Activated T-helper 2 cell treated with anti-CD3 and anti-CD28 coated beads, Interferon-gamma antibody, Interleukin-2, Interleukin-4, amounts not matched to agents 10 μg/mL and 5 μg/mL and 100 μg/mL, durations not matched to agents 14 hours and 24 hours and 36 hours (primary cell): ENCODE results near the gene HLA-F. TPM values are rescaled to one million over a fixed set of nuclear protein-coding genes. Genes with fewer than 3 reads are reported as not detected.

Experiments used
- DNase-seq: peaks from one replicate; pipeline ENCODE4 v3.0.0; 2021; ENCODE audit warnings: low spot score
- H3K27ac Mint-ChIP-seq: one replicate; pipeline ENCODE4 v1.8.0; 2021; ENCODE audit warnings: mixed read lengths
- H3K27me3 Mint-ChIP-seq: one replicate; pipeline ENCODE4 v1.8.0; 2021; ENCODE audit warnings: low read depth, mixed read lengths
- H3K36me3 Mint-ChIP-seq: one replicate; pipeline ENCODE4 v1.8.0; 2021; ENCODE audit warnings: low read depth, mixed read lengths
- H3K4me1 Mint-ChIP-seq: one replicate; pipeline ENCODE4 v1.8.0; 2021; ENCODE audit warnings: low read depth, mixed read lengths
- H3K4me3 Mint-ChIP-seq: one replicate; pipeline ENCODE4 v1.8.0; 2021; ENCODE audit warnings: low read depth, mild to moderate bottlenecking, moderate library complexity, mixed read lengths
- H3K9me3 Mint-ChIP-seq: one replicate; pipeline ENCODE4 v1.8.0; 2021; ENCODE audit warnings: mixed read lengths
- intact Hi-C: fragments of 100-400 bp; cut with micrococcal nuclease; formaldehyde crosslinking; loops from one replicate; pipeline ENCODE4 v1.15.1; 2023
- total RNA-seq: library from RNA; stranded (reverse); gene quantifications from 2 replicates; pipeline ENCODE4 v1.2.3, GENCODE V29; 2022

HLA-F gene
- total RNA-seq, 1 donor from 2014 or later, result 278 TPM

DNA sequence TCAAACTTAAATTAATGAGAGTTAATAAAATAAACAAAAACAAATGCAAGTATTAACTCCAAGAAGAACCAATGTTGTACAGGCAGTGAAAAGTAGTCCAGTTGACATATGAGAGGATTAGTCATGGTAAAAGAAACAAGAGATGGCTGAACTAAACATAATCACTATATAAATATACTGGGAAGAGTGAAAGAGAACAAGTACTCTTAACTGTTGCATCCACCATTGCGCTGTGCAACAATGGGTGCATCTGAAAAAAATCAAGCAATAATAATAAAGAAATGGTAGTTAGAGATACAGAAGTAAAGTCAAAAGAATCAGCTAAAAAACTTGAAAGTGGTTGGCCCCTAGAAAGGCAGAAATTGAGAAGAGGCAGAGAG, 16.6 kb downstream of the HLA-F start:
- Mint-ChIP-seq H3K4me1 (peaks cover under 1% of the 10 kb centered on the region), H3K9me3 (peaks cover 8% of the 10 kb centered on the region), H3K4me3 (no peak overlapping the region), H3K36me3 (peaks cover 12% of the 10 kb centered on the region), H3K27me3 (no peaks in the 10 kb centered on the region), H3K27ac (no peak overlapping the region)
- no peak for DNase-seq
- intact Hi-C loops, result loop anchor here (2.0 kb wide), 1 partner anchor 13 kb away; no protein-coding TSS in a partner anchor

DNA sequence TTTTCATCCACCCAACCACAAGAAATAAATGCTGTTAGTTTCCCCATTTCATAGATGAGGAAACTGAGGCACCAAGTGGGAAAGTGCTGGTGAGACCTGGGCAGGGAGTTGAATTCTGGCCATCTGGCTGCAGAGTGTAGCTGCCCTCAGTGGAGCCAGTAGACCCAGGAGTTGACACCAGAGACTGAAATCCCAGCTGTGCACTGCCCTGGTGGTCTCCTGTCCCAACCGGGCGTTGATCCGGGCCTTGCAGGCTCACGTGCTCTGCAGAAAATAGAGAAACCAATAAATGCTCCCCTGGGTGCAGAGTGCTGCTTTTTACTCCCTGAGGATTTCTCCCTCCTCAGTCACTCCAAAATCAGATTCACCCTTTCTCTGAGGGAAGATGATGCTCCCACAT, 18.4 kb downstream of the HLA-F start:
- intact Hi-C loops, result no loop called here
- Mint-ChIP-seq H3K27me3 (no peaks in the 10 kb centered on the region), H3K4me3 (no peak overlapping the region), H3K36me3 (peaks cover 8% of the 10 kb centered on the region), H3K27ac (no peak overlapping the region), H3K4me1 (peaks cover 4% of the 10 kb centered on the region), H3K9me3 (no peaks in the 10 kb centered on the region)
- no peak for DNase-seq

DNA sequence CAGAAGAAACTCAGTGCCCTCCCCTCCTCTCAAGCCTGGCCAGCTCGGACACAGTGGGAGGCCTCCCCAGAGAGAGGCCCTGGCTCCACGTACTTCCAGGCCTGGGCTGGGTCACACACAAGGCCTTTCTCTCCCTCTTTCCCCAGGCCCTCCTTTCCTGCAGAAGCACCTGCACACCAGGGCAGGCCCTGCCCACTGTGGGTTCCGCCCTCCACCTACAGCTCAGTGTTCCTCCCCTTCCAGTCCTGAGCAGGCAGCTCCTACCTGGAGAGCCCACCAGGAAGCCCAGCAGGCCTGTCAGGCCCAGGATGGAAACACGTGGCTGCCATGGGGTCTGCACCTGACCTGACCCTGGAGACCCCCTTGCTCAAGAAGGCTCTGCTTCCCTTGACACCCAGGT, 18.9 kb downstream of the HLA-F start:
- intact Hi-C loops, result no loop called here
- Mint-ChIP-seq H3K36me3 (peaks cover 8% of the 10 kb centered on the region), H3K9me3 (no peaks in the 10 kb centered on the region), H3K27me3 (no peaks in the 10 kb centered on the region), H3K4me3 (no peak overlapping the region), H3K4me1 (peaks cover 4% of the 10 kb centered on the region), H3K27ac (no peak overlapping the region)
- no peak for DNase-seq

DNA sequence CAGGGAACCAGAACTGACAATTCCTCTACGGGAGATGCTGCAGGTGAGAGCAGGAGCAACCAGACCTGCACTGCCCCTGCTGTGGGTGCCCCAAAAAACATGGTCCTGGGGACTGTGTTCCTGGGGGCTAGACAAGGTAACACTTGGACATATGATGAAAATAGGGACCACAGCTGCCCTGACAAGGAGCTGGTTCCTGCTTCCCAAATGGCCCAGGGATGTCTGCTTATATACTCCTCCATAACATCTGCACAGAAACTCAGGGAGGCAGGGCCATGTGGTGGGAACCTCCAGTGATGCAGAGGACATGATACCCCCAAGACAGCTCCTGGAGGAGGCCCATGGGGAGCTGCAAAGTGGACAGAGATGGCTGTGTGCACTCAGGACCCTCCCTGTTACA, 19.8 kb downstream of the HLA-F start:
- DNase-seq, result no peak
- H3K4me3 Mint-ChIP-seq, result no peak overlapping the region
- peaks cover 6% of the 10 kb centered on the region for H3K36me3 Mint-ChIP-seq
- H3K4me1 Mint-ChIP-seq, result peaks cover 11% of the 10 kb centered on the region
- H3K27ac Mint-ChIP-seq, result no peak overlapping the region
- no peaks in the 10 kb centered on the region for H3K27me3 Mint-ChIP-seq
- no peaks in the 10 kb centered on the region for H3K9me3 Mint-ChIP-seq
- intact Hi-C loops, result no loop called here

DNA sequence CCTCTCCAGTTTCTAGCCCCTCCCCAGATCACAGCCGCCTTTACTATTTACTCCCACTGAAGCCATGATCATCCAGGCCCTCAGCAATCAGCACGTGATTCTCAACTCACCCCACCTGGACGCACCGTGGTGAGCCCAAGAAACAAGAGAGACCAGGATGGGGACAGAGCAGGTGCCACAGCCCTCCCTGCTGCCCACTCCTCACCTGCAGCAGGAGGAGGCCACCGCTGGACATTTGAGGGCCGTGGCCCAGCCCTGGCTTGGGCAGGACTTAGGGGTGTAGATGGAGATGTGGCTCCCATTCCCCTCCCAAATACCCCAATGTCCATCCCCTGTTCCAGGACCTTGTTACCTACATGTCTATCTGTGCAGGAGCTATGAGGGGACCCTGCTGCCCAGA, 20.3 kb downstream of the HLA-F start:
- intact Hi-C loops, result no loop called here
- Mint-ChIP-seq H3K27me3 (no peaks in the 10 kb centered on the region), H3K27ac (no peak overlapping the region), H3K36me3 (peaks cover 4% of the 10 kb centered on the region), H3K9me3 (no peaks in the 10 kb centered on the region), H3K4me1 (peaks cover 15% of the 10 kb centered on the region), H3K4me3 (no peak overlapping the region)
- no peak for DNase-seq

DNA sequence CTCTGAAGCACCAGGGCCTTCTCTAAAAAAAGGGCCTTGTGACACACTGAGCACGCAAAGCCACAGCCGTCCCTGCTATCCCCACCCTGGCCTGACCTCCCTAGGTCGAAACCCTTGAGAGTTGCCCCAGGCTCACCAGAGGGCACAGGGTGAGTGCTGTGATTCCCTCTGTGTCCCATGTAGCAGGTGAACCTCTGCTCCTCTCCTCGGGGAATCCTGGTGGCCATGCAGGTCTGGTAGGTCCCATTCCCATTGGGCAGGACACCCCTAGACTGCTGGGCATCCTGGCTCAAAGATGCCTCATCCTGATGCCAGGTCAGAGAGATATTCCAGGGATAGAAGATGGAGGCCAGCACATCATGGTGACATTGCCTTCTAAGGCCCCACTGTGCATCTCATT, 20.9 kb downstream of the HLA-F start:
- intact Hi-C loops, result no loop called here
- H3K36me3 Mint-ChIP-seq, result peaks cover 4% of the 10 kb centered on the region
- no peak overlapping the region for H3K27ac Mint-ChIP-seq
- no peaks in the 10 kb centered on the region for H3K9me3 Mint-ChIP-seq
- DNase-seq, result no peak
- no peak overlapping the region for H3K4me3 Mint-ChIP-seq
- H3K4me1 Mint-ChIP-seq, result peaks cover 15% of the 10 kb centered on the region
- H3K27me3 Mint-ChIP-seq, result no peaks in the 10 kb centered on the region

DNA sequence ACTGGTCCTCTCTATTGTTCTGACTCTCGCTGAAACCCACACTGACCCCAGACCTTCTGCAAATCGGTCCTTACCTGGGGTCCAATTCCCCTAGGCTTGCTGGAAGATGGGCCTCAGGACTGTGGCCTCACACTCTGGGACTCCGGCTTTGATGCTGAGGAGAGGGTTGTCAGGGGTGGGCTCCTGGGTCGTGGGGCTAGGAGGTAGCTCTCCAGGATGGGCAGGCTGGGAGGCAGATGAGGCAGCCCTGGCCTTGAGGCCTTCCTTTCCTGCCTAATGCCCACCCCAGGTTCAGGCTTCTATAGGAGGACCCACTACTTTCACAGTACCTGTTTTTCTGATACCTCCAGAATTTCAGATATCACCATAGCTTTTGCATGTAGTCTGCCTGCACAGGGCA, 21.4 kb downstream of the HLA-F start:
- Mint-ChIP-seq H3K4me1 (peaks cover 19% of the 10 kb centered on the region), H3K27ac (no peak overlapping the region), H3K27me3 (no peaks in the 10 kb centered on the region), H3K9me3 (no peaks in the 10 kb centered on the region), H3K4me3 (no peak overlapping the region), H3K36me3 (peaks cover 4% of the 10 kb centered on the region)
- no peak for DNase-seq
- intact Hi-C loops, result no loop called here

DNA sequence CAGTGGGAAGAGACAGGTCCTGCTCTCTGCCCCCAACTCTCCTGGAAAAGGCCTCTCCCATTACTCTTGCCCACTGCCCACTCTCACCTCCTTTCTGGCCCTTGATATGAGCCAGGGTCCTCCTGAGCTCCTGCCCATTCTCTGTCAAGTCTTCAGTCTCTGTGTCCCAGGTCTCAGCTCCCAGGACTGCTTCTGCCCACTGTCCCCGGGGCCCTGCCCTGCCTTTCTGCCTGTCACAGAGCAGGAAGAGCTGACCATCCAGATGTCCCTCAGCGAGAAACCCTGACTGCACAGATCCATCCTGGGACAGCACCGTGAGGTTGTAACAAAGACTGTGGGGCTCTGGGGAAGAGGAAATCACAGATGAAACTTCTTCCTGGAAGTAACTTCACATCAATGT, 22.2 kb downstream of the HLA-F start:
- no peak for DNase-seq
- Mint-ChIP-seq H3K27ac (no peak overlapping the region), H3K4me3 (no peak overlapping the region), H3K27me3 (no peaks in the 10 kb centered on the region), H3K4me1 (peaks cover 26% of the 10 kb centered on the region), H3K36me3 (peaks cover 4% of the 10 kb centered on the region), H3K9me3 (no peaks in the 10 kb centered on the region)
- intact Hi-C loops, result no loop called here

DNA sequence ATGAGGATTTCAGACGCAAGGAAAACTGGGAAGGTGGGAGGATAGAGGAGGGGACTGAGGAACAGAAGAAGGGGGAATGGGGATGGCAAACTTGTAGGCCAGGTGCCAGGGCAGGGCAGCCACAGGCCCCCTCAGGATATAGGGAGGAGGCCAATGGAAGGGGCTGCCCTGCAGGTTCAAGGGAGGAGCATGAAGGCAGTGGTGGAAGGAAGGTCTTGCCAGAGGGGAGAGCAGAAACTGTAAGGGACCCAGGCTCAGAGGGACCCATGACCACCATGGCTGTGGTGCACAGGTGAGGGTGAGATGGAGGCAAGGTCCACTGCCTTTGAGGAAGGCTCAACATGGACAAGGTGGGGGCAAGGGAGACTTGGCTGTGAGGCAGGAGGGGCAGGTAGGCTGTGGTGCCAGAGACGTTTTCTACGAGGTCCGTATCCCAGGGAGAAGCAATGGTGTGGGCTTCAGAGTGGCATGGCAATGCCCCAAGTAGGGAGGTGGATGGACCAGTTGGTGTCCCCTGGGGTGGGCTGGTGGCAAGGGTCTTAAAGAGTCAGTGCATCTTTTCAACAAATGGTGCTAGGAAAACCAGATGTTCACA, 22.7 kb downstream of the HLA-F start:
- no peak for DNase-seq
- Mint-ChIP-seq H3K27me3 (no peaks in the 10 kb centered on the region), H3K4me1 (peaks cover 30% of the 10 kb centered on the region), H3K27ac (peak overlapping the region; percentile 17), H3K4me3 (no peak overlapping the region), H3K9me3 (no peaks in the 10 kb centered on the region), H3K36me3 (peaks cover 4% of the 10 kb centered on the region)
- intact Hi-C loops, result no loop called here

DNA sequence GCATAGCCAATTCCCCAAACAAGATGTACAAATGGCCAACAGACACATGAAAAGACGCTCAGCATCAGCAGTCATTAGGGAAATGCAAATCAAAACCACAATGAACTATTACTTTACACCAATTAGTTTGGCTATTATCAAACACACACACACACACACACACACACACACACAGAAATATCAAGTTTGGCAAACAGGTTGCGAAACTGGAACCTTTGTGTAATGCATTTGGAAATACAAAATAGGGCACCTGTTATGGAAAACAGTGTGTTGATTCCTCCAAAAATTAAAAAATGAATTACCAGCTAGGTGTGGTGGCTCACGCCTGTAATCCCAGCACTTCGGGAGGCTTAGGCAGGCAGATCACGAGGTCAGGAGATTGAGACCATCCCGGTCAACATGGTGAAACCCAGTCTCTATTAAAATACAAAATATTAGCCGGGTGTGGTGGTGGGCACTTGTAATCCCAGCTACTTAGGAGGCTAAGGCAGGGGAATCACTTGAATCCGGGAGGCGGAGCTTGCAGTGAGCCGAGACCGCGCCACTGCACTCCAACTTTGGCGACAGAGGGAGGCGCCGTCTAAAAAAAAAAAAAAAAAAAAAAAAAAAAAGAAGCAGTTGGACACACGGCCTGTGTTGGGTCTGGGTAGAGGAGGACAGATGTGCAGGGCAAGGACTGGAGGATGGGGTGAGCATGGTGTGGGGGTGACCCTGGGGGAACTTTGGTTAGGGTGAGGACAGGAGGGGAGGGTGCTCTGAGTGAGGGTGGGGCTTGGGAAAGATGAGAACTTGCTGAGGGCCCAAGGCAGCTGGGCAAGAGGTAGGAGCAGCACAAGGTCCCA, 23.8 kb downstream of the HLA-F start:
- no peaks in the 10 kb centered on the region for H3K9me3 Mint-ChIP-seq
- H3K27me3 Mint-ChIP-seq, result no peaks in the 10 kb centered on the region
- H3K27ac Mint-ChIP-seq, result no peak overlapping the region
- peak overlapping the region; percentile 100 for H3K4me3 Mint-ChIP-seq
- H3K4me1 Mint-ChIP-seq, result peaks cover 33% of the 10 kb centered on the region
- H3K36me3 Mint-ChIP-seq, result peaks cover 4% of the 10 kb centered on the region
- no peak for DNase-seq
- intact Hi-C loops, result no loop called here

DNA sequence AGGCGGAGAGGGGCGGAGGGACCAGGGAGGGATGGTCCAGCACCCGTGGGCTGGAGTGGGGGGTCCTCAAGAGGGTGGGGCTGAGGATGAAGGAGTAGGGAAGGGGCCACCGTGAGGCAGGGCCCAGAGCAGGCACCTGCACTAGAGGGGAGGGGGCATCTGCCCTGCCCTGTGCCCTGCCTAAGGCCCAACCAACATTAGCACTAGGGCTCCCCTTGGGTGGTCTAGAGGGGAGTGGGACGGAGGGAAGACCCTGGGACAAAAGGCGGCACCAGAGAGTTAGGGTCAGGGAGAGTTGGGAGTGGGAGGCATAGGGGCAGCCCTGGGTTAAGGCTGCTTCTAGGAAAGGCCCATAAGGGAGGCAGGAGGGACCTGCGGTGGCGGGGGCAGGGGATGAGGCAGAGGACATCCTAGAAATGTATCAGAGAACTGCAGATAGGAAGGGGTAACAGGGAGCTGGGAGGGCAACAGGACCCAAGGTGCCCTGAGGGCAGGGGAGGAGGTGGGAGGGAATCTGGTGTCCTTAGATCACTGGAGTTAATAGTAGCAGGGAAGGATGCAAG, 24.5 kb downstream of the HLA-F start:
- H3K4me3 Mint-ChIP-seq, result peak overlapping the region; percentile 100
- DNase-seq, result no peak
- H3K9me3 Mint-ChIP-seq, result no peaks in the 10 kb centered on the region
- no peak overlapping the region for H3K27ac Mint-ChIP-seq
- intact Hi-C loops, result no loop called here
- H3K4me1 Mint-ChIP-seq, result peaks cover 34% of the 10 kb centered on the region
- H3K27me3 Mint-ChIP-seq, result no peaks in the 10 kb centered on the region
- H3K36me3 Mint-ChIP-seq, result peaks cover 4% of the 10 kb centered on the region

DNA sequence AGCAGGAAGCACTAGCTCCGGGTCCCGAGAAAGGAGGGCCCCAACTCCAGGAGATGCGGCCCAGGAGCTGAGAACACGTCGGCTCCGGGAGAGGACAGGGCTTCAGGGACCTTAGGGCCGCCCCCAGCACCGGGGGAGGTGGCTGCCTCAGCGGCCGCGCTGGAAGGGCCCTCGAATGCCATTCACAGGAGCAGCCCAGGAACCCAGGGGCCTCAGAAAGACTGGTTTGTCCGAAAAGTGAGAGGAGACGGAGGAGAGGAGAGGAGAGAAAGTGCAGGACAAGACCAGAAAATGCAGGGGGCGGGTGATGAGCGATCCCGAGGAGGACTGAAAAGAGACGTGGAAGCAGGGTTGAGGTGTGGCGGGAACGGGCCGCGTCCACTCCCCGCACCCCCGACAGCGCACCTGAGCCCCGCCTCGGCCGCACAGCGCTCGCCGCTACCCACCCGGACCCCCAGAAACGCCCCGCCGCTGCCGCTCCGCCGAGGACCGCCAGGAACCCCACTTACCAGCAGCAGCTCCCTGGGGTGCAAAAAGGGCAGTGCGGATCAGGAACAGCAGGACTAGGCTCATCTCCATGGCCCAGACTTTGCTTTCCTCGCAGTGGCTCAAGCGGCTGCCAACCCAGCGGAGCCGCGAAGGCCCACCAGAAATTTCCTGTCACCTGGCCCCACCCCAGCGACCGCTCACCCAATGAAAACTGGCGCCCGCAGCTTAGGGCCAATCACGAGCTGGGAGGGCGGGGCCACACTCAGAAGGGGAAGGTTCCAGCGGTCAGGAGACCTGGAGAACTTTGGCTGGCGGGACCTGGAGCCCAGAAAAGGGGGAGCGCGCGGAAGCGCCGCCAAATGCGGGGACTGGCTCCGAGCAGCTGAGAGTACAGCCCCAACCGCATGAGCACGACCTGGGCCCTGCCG, 25.4 kb downstream of the HLA-F start:
- intact Hi-C loops, result no loop called here
- no peaks in the 10 kb centered on the region for H3K27me3 Mint-ChIP-seq
- peaks cover 40% of the 10 kb centered on the region for H3K4me1 Mint-ChIP-seq

More for the DNA sequence above, 25.4 kb downstream of the HLA-F start:
- H3K36me3 Mint-ChIP-seq, result peaks cover 4% of the 10 kb centered on the region
- H3K27ac Mint-ChIP-seq, result peak overlapping the region; percentile 78
- DNase-seq, result peak; percentile 78
- H3K9me3 Mint-ChIP-seq, result no peaks in the 10 kb centered on the region
- peak overlapping the region; percentile 100 for H3K4me3 Mint-ChIP-seq
